Osteocyte (in vitro differentiated cells): ENCODE data around the gene HTR1B. TPM values are rescaled to one million over a fixed set of nuclear protein-coding genes. Genes with fewer than 3 reads are reported as not detected.

Experiments
- DNase-seq: peaks from one replicate; pipeline ENCODE4 v3.0.0; 2021; ENCODE audit warnings: mixed read lengths; ENCODE audit not compliant: unreplicated experiment; ENCODE audit errors: extremely low spot score
- H3K27ac Mint-ChIP-seq: one replicate; pipeline ENCODE4 v1.8.0; 2021; ENCODE audit warnings: mild to moderate bottlenecking, mixed read lengths; ENCODE audit not compliant: unreplicated experiment
- H3K27me3 Mint-ChIP-seq: one replicate; pipeline ENCODE4 v1.8.0; 2021; ENCODE audit warnings: mixed read lengths; ENCODE audit not compliant: unreplicated experiment
- H3K36me3 Mint-ChIP-seq: one replicate; pipeline ENCODE4 v1.8.0; 2021; ENCODE audit warnings: mixed read lengths; ENCODE audit not compliant: unreplicated experiment
- H3K4me1 Mint-ChIP-seq: one replicate; pipeline ENCODE4 v1.8.0; 2021; ENCODE audit warnings: mixed read lengths; ENCODE audit not compliant: unreplicated experiment
- H3K4me3 Mint-ChIP-seq: one replicate; pipeline ENCODE4 v1.8.0; 2021; ENCODE audit warnings: mild to moderate bottlenecking, moderate library complexity, mixed read lengths; ENCODE audit not compliant: unreplicated experiment
- H3K9me3 Mint-ChIP-seq: one replicate; pipeline ENCODE4 v1.8.0; 2021; ENCODE audit warnings: mixed read lengths; ENCODE audit not compliant: unreplicated experiment
- total RNA-seq: library from RNA; stranded (reverse); gene quantifications from 2 replicates; pipeline ENCODE4 v1.2.1, GENCODE V29; 2021
- TF ChIP-seq, protein P1 (sequence below): fragments of 200-600 bp; sonication (generic); IDR thresholded peaks from 2 replicates; pipeline ENCODE4 v1.5.0; 2021; ENCODE audit warnings: antibody characterized with exemption, mild to moderate bottlenecking, moderate library complexity

Gene HTR1B
- total RNA-seq, 1 donor from 2014 or later, result 13.3 TPM

DNA sequence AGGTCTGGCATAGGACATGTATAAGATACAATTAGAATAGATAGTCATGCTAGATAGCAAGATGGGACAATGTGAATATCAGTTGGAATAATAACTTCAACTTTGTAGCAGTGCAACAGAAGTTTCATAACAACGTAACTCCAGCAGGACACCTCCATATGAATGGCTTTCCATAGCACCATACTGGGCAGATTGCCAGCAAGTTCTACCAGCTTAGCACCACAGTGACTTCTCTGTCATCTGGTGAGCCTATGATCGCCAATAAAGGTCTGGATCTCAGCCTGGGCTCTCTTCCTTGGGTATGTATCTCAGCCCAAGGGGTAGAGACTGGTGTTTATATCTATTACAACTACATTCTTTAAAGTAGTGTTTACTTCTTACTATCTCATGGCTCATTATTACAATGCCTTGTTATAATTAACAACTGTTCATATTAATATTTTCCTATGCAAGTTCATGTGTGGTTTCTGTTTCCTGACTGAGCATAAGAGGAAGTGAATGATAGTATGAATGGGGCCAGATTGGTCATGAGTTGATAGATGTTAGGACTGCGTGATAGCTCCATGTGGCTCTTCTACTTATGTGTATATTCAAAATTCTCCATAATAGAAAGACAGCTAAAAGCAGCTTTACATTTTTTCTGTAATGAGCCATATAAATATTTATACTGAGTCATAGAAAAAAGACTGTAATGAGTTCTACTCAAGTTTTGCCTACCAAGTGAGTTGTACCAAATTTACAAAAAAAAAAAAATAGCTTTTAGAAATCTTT is 22.9 kb downstream of the HTR1B start:
- no peaks in the 10 kb centered on the region for H3K27me3 Mint-ChIP-seq
- H3K4me1 Mint-ChIP-seq, result peaks cover 8% of the 10 kb centered on the region
- peaks cover 3% of the 10 kb centered on the region for H3K9me3 Mint-ChIP-seq
- H3K27ac Mint-ChIP-seq, result no peak overlapping the region
- no peak for DNase-seq
- no peaks in the 10 kb centered on the region for H3K36me3 Mint-ChIP-seq
- H3K4me3 Mint-ChIP-seq, result no peak overlapping the region
- TF ChIP-seq, protein P1, sequence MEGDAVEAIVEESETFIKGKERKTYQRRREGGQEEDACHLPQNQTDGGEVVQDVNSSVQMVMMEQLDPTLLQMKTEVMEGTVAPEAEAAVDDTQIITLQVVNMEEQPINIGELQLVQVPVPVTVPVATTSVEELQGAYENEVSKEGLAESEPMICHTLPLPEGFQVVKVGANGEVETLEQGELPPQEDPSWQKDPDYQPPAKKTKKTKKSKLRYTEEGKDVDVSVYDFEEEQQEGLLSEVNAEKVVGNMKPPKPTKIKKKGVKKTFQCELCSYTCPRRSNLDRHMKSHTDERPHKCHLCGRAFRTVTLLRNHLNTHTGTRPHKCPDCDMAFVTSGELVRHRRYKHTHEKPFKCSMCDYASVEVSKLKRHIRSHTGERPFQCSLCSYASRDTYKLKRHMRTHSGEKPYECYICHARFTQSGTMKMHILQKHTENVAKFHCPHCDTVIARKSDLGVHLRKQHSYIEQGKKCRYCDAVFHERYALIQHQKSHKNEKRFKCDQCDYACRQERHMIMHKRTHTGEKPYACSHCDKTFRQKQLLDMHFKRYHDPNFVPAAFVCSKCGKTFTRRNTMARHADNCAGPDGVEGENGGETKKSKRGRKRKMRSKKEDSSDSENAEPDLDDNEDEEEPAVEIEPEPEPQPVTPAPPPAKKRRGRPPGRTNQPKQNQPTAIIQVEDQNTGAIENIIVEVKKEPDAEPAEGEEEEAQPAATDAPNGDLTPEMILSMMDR, result no peak

DNA sequence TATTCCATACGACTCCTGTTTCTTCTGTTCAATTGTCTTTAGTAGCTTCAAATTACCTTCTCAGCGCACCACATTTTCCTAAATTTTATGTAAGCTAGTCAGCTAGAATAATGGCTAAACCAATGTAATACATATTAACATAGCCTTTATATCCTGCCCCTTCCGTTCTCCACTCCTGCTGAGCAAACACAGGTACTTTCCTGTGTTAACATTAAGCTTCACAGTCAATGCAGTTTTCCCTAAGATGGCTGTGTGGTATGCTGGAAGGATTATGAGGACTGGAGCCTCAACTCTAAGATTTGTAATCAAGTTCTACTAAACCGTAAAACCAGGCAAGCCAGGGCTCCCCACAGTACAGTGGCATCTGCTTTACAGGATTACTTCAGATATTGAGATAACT is 29.4 kb downstream of the HTR1B start:
- H3K27ac Mint-ChIP-seq, result no peak overlapping the region
- TF ChIP-seq, protein P1, result no peak
- H3K4me3 Mint-ChIP-seq, result no peak overlapping the region
- no peak for DNase-seq
- no peaks in the 10 kb centered on the region for H3K36me3 Mint-ChIP-seq
- H3K27me3 Mint-ChIP-seq, result no peaks in the 10 kb centered on the region
- no peaks in the 10 kb centered on the region for H3K9me3 Mint-ChIP-seq
- H3K4me1 Mint-ChIP-seq, result peaks cover 22% of the 10 kb centered on the region

DNA sequence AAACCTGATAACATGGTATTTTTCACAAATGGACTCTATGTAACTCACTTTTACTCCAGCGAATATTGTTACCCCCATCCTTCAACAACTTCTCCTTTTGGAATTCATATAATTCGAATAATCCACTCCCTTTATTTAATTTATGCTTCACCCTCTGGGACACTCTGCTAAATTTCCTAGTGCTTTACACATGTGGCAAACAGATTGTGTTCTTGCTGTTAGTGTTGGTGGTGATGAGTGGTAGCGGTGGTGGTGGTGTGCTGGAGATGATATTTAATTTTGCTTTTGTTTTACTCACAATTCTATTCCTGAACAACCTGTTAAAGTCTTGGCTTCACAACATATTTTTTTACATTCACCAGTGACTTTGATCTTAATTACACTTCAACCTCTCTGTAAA is 32.8 kb downstream of the HTR1B start:
- Mint-ChIP-seq H3K4me1 (peaks cover 27% of the 10 kb centered on the region), H3K4me3 (no peak overlapping the region), H3K27me3 (no peaks in the 10 kb centered on the region), H3K36me3 (no peaks in the 10 kb centered on the region), H3K9me3 (no peaks in the 10 kb centered on the region), H3K27ac (no peak overlapping the region)
- TF ChIP-seq, protein P1, result no peak
- no peak for DNase-seq

DNA sequence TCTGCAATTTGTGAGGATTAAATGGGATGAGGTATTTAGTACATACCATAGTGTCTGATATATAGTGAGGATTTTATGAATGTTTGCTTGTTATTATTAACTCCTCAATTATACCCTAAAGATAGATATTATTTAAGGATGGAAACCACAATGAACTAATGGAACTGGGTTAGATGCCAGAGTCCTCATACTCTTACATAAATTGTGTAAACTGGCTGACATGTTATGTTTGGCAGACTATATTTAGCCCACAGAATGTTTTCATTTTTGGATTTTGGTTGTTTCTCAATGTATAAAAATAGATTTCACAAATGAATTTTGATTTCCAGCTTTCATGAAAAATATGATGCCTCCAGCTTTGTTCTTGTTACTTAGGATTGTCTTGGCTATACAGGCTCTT is 37.6 kb downstream of the HTR1B start:
- Mint-ChIP-seq H3K36me3 (peaks cover 1% of the 10 kb centered on the region), H3K9me3 (no peaks in the 10 kb centered on the region), H3K4me3 (no peak overlapping the region), H3K27me3 (no peaks in the 10 kb centered on the region), H3K4me1 (peaks cover 17% of the 10 kb centered on the region), H3K27ac (no peak overlapping the region)
- DNase-seq, result no peak
- TF ChIP-seq, protein P1, result no peak

DNA sequence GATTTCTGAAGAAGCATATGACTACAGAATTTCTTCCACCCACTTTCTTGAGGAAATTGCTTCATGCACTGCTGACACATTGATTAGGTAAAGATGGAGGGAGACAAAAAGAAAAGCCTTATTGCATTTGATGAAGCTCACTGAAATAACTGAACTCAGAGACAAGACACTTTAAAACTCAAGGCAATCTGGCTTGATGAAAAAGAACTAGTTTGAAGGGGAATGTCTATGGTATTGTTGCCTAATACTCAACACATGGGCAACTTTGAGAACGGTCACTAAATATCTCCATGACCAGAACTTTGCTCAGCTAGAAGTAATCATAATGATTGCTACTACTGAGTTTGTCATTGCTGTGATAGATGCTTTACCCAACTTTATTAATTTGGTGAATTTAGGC is 38.1 kb downstream of the HTR1B start:
- Mint-ChIP-seq H3K4me3 (no peak overlapping the region), H3K27ac (no peak overlapping the region), H3K27me3 (no peaks in the 10 kb centered on the region), H3K4me1 (peaks cover 16% of the 10 kb centered on the region), H3K9me3 (no peaks in the 10 kb centered on the region), H3K36me3 (peaks cover 3% of the 10 kb centered on the region)
- TF ChIP-seq, protein P1, result no peak
- DNase-seq, result no peak
